Endothelial cell of umbilical vein (primary cell): ENCODE measurements around the gene LIME1. TPM values are rescaled to one million over a fixed set of nuclear protein-coding genes. Genes with fewer than 3 reads are reported as not detected.

Experiments
- BruUV-seq: library from RNA; stranded (reverse); fragments of 400-500 nt; replicated peaks from 2 replicates; lab custom pipeline; 2021; lab: Mats Ljungman, UMichigan
- CTCF ChIA-PET: fragments of 300-600, 350-600 bp; sonication (Branson Sonifier 250); formaldehyde crosslinking; loops from one replicate; lab custom pipeline; 2021; ENCODE audit warnings: antibody characterized with exemption, inconsistent platforms; lab: Charles Lee
- POLR2A ChIA-PET: fragments of 300-600, 350-600 bp; sonication (Branson Sonifier 250); formaldehyde crosslinking; loops from one replicate; lab custom pipeline; 2021; ENCODE audit warnings: antibody characterized with exemption, inconsistent platforms; lab: Charles Lee
- DNase-seq: peaks from one replicate; pipeline ENCODE4 v3.0.0-alpha.2; 2011; ENCODE audit warnings: low read depth, low spot score
- FAIRE-seq: peaks from 2 replicates; lab custom pipeline; 2011; peaks lifted over from hg19 to GRCh38; lab: Jason Lieb, UNC
- H2AFZ ChIP-seq: 2 replicates; pipeline ENCODE4 v1.6.0; 2012; ENCODE audit warnings: low read depth, low read length, control low read depth, inconsistent platforms
- H3K27ac ChIP-seq: 2 replicates; pipeline ENCODE4 v1.5.1; 2011; ENCODE audit warnings: low read depth, mild to moderate bottlenecking, control low read depth, low read length, moderate library complexity; ENCODE audit not compliant: insufficient read depth
- H3K27me3 ChIP-seq, 2 experiments: 2 replicates each; pipeline versions ENCODE4 v1.6.0 to v1.6.1; 2011; ENCODE audit warnings: low read length in 2 of 2, mixed read lengths in 1 of 2; ENCODE audit not compliant: control insufficient read depth in 2 of 2, insufficient read depth in 2 of 2
- H3K36me3 ChIP-seq, 2 experiments: 2 replicates in 1 of 2; 3 replicates in 1 of 2; pipeline ENCODE4 v1.5.1; 2011; ENCODE audit warnings: low read length in 2 of 2, mild to moderate bottlenecking in 1 of 2, moderate library complexity in 1 of 2; ENCODE audit not compliant: control insufficient read depth in 2 of 2, insufficient read depth in 2 of 2; ENCODE audit errors: extremely low read depth in 1 of 2
- H3K4me1 ChIP-seq: 3 replicates; pipeline ENCODE4 v1.5.1; 2011; ENCODE audit warnings: mild to moderate bottlenecking, low read length; ENCODE audit not compliant: control insufficient read depth, insufficient read depth; ENCODE audit errors: extremely low read depth
- H3K4me2 ChIP-seq: 2 replicates; pipeline ENCODE4 v1.6.1; 2011; ENCODE audit warnings: low read length, control low read depth, mixed read lengths; ENCODE audit not compliant: insufficient read depth
- H3K4me3 ChIP-seq, 3 experiments: fragments of 200-600 bp in 1 of 3; sonication (generic), shearing (Covaris generic) in 1 of 3; replicated peaks in 1 of 3; 2 replicates each; pipeline ENCODE4 v1.5.1; 2011 to 2016; ENCODE audit warnings: control low read depth in 3 of 3, low read length in 3 of 3, mild to moderate bottlenecking in 2 of 3, inconsistent platforms in 1 of 3, low read depth in 1 of 3, moderate library complexity in 1 of 3; ENCODE audit not compliant: insufficient read depth in 1 of 3
- H3K79me2 ChIP-seq: 2 replicates; pipeline ENCODE4 v1.6.0; 2012; ENCODE audit warnings: low read length, inconsistent platforms; ENCODE audit not compliant: control insufficient read depth, insufficient read depth
- H3K9ac ChIP-seq: replicated peaks from 2 replicates; pipeline ENCODE3; 2011; ENCODE audit warnings: low read length, control low read depth; ENCODE audit not compliant: insufficient read depth; ENCODE audit errors: extremely low read depth
- H3K9me1 ChIP-seq: replicated peaks from 3 replicates; pipeline ENCODE4 v1.6.0; 2011; ENCODE audit warnings: mild to moderate bottlenecking, low read length; ENCODE audit not compliant: control insufficient read depth, insufficient read depth; ENCODE audit errors: extremely low read depth
- H3K9me3 ChIP-seq: replicated peaks from 2 replicates; pipeline ENCODE4 v1.5.1; 2012; ENCODE audit warnings: low read length, inconsistent platforms; ENCODE audit not compliant: control insufficient read depth, insufficient read depth
- H4K20me1 ChIP-seq: replicated peaks from 2 replicates; pipeline ENCODE3; 2011; ENCODE audit warnings: mild to moderate bottlenecking, low read length; ENCODE audit not compliant: control insufficient read depth, insufficient read depth; ENCODE audit errors: extremely low read depth
- CTCF ChIP-seq, 2 donors: IDR thresholded peaks; 1 replicate in 1 of 2; 2 replicates in 1 of 2; pipeline ENCODE4 v1.5.1; 2011; ENCODE audit warnings: low read length in 2 of 2, mild to moderate bottlenecking in 2 of 2, moderate library complexity in 2 of 2, control low read depth in 1 of 2, inconsistent platforms in 1 of 2, low read depth in 1 of 2; ENCODE audit not compliant: insufficient read depth in 1 of 2; ENCODE audit errors: extremely low read depth in 1 of 2
- EZH2 ChIP-seq: IDR thresholded peaks from 2 replicates; pipeline ENCODE4 v1.6.1; 2012; ENCODE audit warnings: borderline replicate concordance, low read depth, mild to moderate bottlenecking, moderate library complexity, low read length, inconsistent platforms; ENCODE audit not compliant: severe bottlenecking
- FOS ChIP-seq: IDR thresholded peaks from 2 replicates; pipeline ENCODE4 v1.6.1; 2011; ENCODE audit warnings: mild to moderate bottlenecking, low read length, moderate library complexity, borderline replicate concordance; ENCODE audit not compliant: insufficient read depth
- GATA2 ChIP-seq: IDR thresholded peaks from 2 replicates; pipeline ENCODE4 v1.7.0; 2011; ENCODE audit warnings: low read depth, mild to moderate bottlenecking, moderate library complexity, mixed read lengths, low read length; ENCODE audit not compliant: insufficient read length, insufficient read depth
- JUN ChIP-seq: IDR thresholded peaks from 2 replicates; pipeline ENCODE4 v1.6.1; 2011; ENCODE audit warnings: borderline replicate concordance, low read depth; ENCODE audit not compliant: insufficient read length, insufficient read depth
- MYC ChIP-seq: IDR thresholded peaks from one replicate; pipeline ENCODE4 v1.6.1; 2011; ENCODE audit warnings: mild to moderate bottlenecking, low read depth, low read length
- POLR2A ChIP-seq: IDR thresholded peaks from 2 replicates; pipeline ENCODE4 v1.6.1; 2012; ENCODE audit warnings: low read depth, mild to moderate bottlenecking, control low read depth, low read length
- POLR2AphosphoS5 ChIP-seq: IDR thresholded peaks from 2 replicates; pipeline ENCODE4 v1.6.1; 2012; ENCODE audit warnings: low read depth, mild to moderate bottlenecking, control low read depth, low read length, moderate library complexity; ENCODE audit not compliant: insufficient read depth
- dilution Hi-C: fragments of 300-500 bp; cut with MboI; formaldehyde crosslinking; loops from one replicate; pipeline ENCODE4 v1.15.0; 2019; ENCODE audit warnings: low sequenced_read_pairs; ENCODE audit not compliant: extremely low pct_ligation_motif_present
- intact Hi-C: fragments of 100-400 bp; cut with micrococcal nuclease; formaldehyde crosslinking; loops from one replicate; pipeline ENCODE4 v1.10.0; 2022
- polyA plus RNA-seq, 4 experiments: library from polyadenylated mRNA; depleted of rRNA in 3 of 4; stranded (reverse) in 3 of 4; unstranded in 1 of 4; fragments of >200 nt; gene quantifications; 2 replicates each; pipeline versions ENCODE4 v1.2.1 to v1.2.3, GENCODE V29; 2011 to 2012; ENCODE audit warnings: missing spikeins in 1 of 4
- total RNA-seq: library from RNA; stranded (reverse); gene quantifications from 2 replicates; pipeline ENCODE4 v1.2.3, GENCODE V29; 2021
- TF ChIP-seq, protein P1 (sequence below): IDR thresholded peaks from 2 replicates; pipeline ENCODE4 v1.6.1; 2011; ENCODE audit not compliant: insufficient read depth, insufficient read length

The LIME1 gene
- total and polyA plus RNA-seq, 2 donors (not counting 3 experiments of a cell fraction or from before 2014, with no cell fraction given) = 10.7 to 12.2 TPM

GRCh38 chr20:63740627-63741353, 4.3 kb downstream of the LIME1 start:
- dilution Hi-C loops = no loop called here
- intact Hi-C loops = loop anchor here (1.0 to 2.0 kb wide), 2 partner anchors 34 to 113 kb away; partner anchors contain the start of genes ARFRP1 and GMEB2
- DNase-seq (peak; percentile 86), FAIRE-seq (peak; percentile 78)
- Histone ChIP-seq H3K4me3 (peak overlapping the region; percentile 41 to 72 (median 52)), H3K79me2 (no peaks in the 10 kb centered on the region), H2AFZ (peak overlapping the region; percentile 40), H3K9ac (peak overlapping the region; percentile 61), H3K4me2 (peak overlapping the region; percentile 76), H3K27me3 (no peaks in the 10 kb centered on the region), H3K9me3 (no peaks in the 10 kb centered on the region), H3K27ac (no peak overlapping the region), H4K20me1 (no peaks in the 10 kb centered on the region), H3K36me3 (peaks cover 0 to 22% of the 10 kb centered on the region in 2 experiments), H3K4me1 (peaks cover 9% of the 10 kb centered on the region), H3K9me1 (no peaks in the 10 kb centered on the region)
- POLR2A ChIA-PET = no interaction called here
- TF ChIP-seq MYC (no peak), JUN (no peak), GATA2 (no peak), CTCF (IDR thresholded peaks at IDR 0.05; ENCODE audit: extremely low read depth in 1 of 2, insufficient read depth in 1 of 2, low read depth in 1 of 2, low read length in 2 of 2) (peak; percentile 8 to 29), FOS (no peak), EZH2 (no peak), POLR2AphosphoS5 (peak; percentile 23), POLR2A (no peak)
- TF ChIP-seq, protein P1, sequence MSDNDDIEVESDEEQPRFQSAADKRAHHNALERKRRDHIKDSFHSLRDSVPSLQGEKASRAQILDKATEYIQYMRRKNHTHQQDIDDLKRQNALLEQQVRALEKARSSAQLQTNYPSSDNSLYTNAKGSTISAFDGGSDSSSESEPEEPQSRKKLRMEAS = no peak
- no TSS peak for BruUV-seq
- CTCF ChIA-PET = interaction anchor here (0.7 to 2.0 kb wide), 14 partner anchors 34 to 298 kb away, joined by 3 to 12 read pairs (median 4); partner anchors contain the start of genes ARFRP1, RTEL1, TNFRSF6B and TPD52L2
